Neural cell (in vitro differentiated cells): Measurements from ENCODE around the gene NCKAP5.

Source experiments
- EP300 ChIP-seq: fragments of 450-650 bp; conservative IDR thresholded peaks from 2 replicates; pipeline ENCODE4 v1.6.1; 2014; ENCODE audit warnings: antibody characterized with exemption, mild to moderate bottlenecking, moderate library complexity; ENCODE audit not compliant: poor library complexity, severe bottlenecking
- TAF1 ChIP-seq: IDR thresholded peaks from 2 replicates; pipeline ENCODE4 v1.6.1; 2012; ENCODE audit warnings: low read depth
- TF ChIP-seq, protein P1 (sequence below): fragments of 450-650 bp; IDR thresholded peaks from 2 replicates; pipeline ENCODE4 v1.5.1; 2014; ENCODE audit warnings: antibody characterized with exemption, mild to moderate bottlenecking, moderate library complexity; ENCODE audit not compliant: poor library complexity, severe bottlenecking

DNA sequence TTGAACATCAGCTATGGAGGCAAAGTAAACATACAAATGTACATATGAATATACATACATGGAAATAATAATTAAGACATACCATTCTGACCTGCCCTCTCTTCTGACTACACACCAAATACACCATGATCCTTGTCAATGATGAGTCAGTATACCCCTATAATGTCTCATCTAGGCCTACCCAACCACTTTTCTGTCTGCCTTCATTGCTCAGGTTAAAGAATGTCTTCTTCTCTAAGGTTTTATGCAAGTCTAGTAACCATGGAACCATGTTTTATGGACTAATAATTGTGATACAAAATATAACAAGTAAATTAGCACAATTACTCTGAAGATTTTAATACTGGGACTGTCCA lies 128.7 kb downstream of the NCKAP5 start:
- TF ChIP-seq, protein P1, sequence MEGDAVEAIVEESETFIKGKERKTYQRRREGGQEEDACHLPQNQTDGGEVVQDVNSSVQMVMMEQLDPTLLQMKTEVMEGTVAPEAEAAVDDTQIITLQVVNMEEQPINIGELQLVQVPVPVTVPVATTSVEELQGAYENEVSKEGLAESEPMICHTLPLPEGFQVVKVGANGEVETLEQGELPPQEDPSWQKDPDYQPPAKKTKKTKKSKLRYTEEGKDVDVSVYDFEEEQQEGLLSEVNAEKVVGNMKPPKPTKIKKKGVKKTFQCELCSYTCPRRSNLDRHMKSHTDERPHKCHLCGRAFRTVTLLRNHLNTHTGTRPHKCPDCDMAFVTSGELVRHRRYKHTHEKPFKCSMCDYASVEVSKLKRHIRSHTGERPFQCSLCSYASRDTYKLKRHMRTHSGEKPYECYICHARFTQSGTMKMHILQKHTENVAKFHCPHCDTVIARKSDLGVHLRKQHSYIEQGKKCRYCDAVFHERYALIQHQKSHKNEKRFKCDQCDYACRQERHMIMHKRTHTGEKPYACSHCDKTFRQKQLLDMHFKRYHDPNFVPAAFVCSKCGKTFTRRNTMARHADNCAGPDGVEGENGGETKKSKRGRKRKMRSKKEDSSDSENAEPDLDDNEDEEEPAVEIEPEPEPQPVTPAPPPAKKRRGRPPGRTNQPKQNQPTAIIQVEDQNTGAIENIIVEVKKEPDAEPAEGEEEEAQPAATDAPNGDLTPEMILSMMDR, result no peak
- TF ChIP-seq EP300 (no peak), TAF1 (no peak)
